ENCODE data around the gene C21orf58.
A peak's percentile ranks its signal among the peaks of the same experiment; 100 is the strongest.

The C21orf58 gene

GRCh38 chr21:46329796-46330195 lies 6.1 kb upstream of the C21orf58 start:
- TF ChIP-seq Cebpa-rat (IDR thresholded peaks at IDR 0.05): no peak
- H3K27me3 ChIP-seq: no peaks in the 10 kb centered on the region
- H4K20me1 ChIP-seq: peaks cover 0 to 60% (median 11%) of the 10 kb centered on the region in 11 experiments; a peak in 12 of 22 replicates
- no peaks in the 10 kb centered on the region for H3K9me3 ChIP-seq (replicated peaks in 1 of 11)
- peaks cover 12 to 23% (median 13%) of the 10 kb centered on the region in 10 experiments for H3K4me1 ChIP-seq
- no peak overlapping the region for H3K27ac ChIP-seq
- H3K9ac ChIP-seq: 0 out of 22 replicates have a peak overlapping the region, but pooled peaks of 1 of the 11 experiments have one; percentile 3
- H3K4me3 ChIP-seq: no peak overlapping the region
- peaks cover 29 to 78% (median 66%) of the 10 kb centered on the region in 11 experiments for H3K36me3 ChIP-seq
- no peak overlapping the region for H3K4me2 ChIP-seq

GRCh38 chr21:46328151-46328550 lies 4.5 kb upstream of the C21orf58 start:
- Histone ChIP-seq H3K27ac (no peak overlapping the region), H3K9me3 (replicated peaks in 1 of 11) (no peaks in the 10 kb centered on the region), H3K36me3 (peaks cover 21 to 68% (median 59%) of the 10 kb centered on the region in 11 experiments), H3K4me3 (no peak overlapping the region), H3K4me1 (peaks cover 12 to 23% (median 13%) of the 10 kb centered on the region in 10 experiments), H3K4me2 (no peak overlapping the region), H4K20me1 (peaks cover 0 to 49% (median 3%) of the 10 kb centered on the region in 11 experiments; a peak in 11 of 22 replicates), H3K27me3 (no peaks in the 10 kb centered on the region), H3K9ac (no peak overlapping the region)
- TF ChIP-seq Cebpa-rat (IDR thresholded peaks at IDR 0.05): no peak

GRCh38 chr21:46327711-46328110 lies 4.0 kb upstream of the C21orf58 start:
- Histone ChIP-seq H3K4me3 (no peak overlapping the region), H3K9ac (no peak overlapping the region), H3K4me2 (no peak overlapping the region), H3K27ac (no peak overlapping the region), H3K9me3 (replicated peaks in 1 of 11) (no peaks in the 10 kb centered on the region), H3K4me1 (peaks cover 12 to 21% (median 13%) of the 10 kb centered on the region in 10 experiments), H3K36me3 (peaks cover 21 to 63% (median 56%) of the 10 kb centered on the region in 11 experiments), H3K27me3 (no peaks in the 10 kb centered on the region), H4K20me1 (peaks cover 0 to 49% (median 7%) of the 10 kb centered on the region in 11 experiments; a peak in 14 of 22 replicates)
- no peak for TF ChIP-seq Cebpa-rat (IDR thresholded peaks at IDR 0.05)

- H4K20me1 ChIP-seq: peaks cover 0 to 59% (median 22%) of the 10 kb centered on the region in 11 experiments; a peak in 18 of 22 replicates
- peaks cover 16 to 57% (median 43%) of the 10 kb centered on the region in 11 experiments for H3K36me3 ChIP-seq
- peaks cover 24 to 27% (median 26%) of the 10 kb centered on the region in 10 experiments for H3K4me1 ChIP-seq
- no peaks in the 10 kb centered on the region for H3K27me3 ChIP-seq
- H3K9ac ChIP-seq: peak overlapping the region; percentile 1 to 98 (median 96); a peak in 19 of 22 replicates
- no peaks in the 10 kb centered on the region for H3K9me3 ChIP-seq (replicated peaks in 1 of 11)
- no peak overlapping the region for H3K27ac ChIP-seq
- no peak for TF ChIP-seq Cebpa-rat (IDR thresholded peaks at IDR 0.05)
- H3K4me2 ChIP-seq: peak overlapping the region; percentile 73 to 90 (median 87); a peak in 19 of 22 replicates
- peak overlapping the region in 1 of 10 experiments; percentile 91; a peak in 2 of 20 replicates for H3K4me3 ChIP-seq
Observed at GRCh38 chr21:46326110-46326703, 2.5 kb upstream of the C21orf58 start.

- Histone ChIP-seq H3K36me3 (peaks cover 10 to 50% (median 36%) of the 10 kb centered on the region in 11 experiments), H3K27ac (peak overlapping the region in 10 of 11 experiments; percentile 63 to 98 (median 92); a peak in 21 of 22 replicates), H4K20me1 (peaks cover 0 to 68% (median 31%) of the 10 kb centered on the region in 11 experiments; a peak in 18 of 22 replicates), H3K27me3 (no peaks in the 10 kb centered on the region), H3K4me3 (peak overlapping the region; percentile 84 to 98 (median 91)), H3K9ac (peak overlapping the region; percentile 80 to 98 (median 96)), H3K4me1 (peaks cover 34 to 36% (median 35%) of the 10 kb centered on the region in 10 experiments), H3K9me3 (replicated peaks in 1 of 11) (no peaks in the 10 kb centered on the region), H3K4me2 (peak overlapping the region; percentile 73 to 90 (median 87))
- no peak for TF ChIP-seq Cebpa-rat (IDR thresholded peaks at IDR 0.05)
Observed at GRCh38 chr21:46325073-46325912, 1.6 kb upstream of the C21orf58 start.

- peaks cover 39 to 44% (median 42%) of the 10 kb centered on the region in 10 experiments for H3K4me1 ChIP-seq
Observed at GRCh38 chr21:46324390-46325072, 861 bp upstream of the C21orf58 start.

GRCh38 chr21:46323227-46323709 lies 402 bp downstream of the C21orf58 start:
- no peaks in the 10 kb centered on the region for H3K9me3 ChIP-seq (replicated peaks in 1 of 11)
- peaks cover 0 to 50% (median 29%) of the 10 kb centered on the region in 11 experiments; a peak in 19 of 22 replicates for H3K36me3 ChIP-seq
- peak overlapping the region; percentile 69 to 98 (median 96) for H3K9ac ChIP-seq

More at GRCh38 chr21:46324390-46325072, 861 bp upstream of the C21orf58 start:
- peak overlapping the region; percentile 93 to 98 (median 96) for H3K9ac ChIP-seq
- no peak for TF ChIP-seq Cebpa-rat (IDR thresholded peaks at IDR 0.05)
- H3K27me3 ChIP-seq: no peaks in the 10 kb centered on the region
- no peaks in the 10 kb centered on the region for H3K9me3 ChIP-seq (replicated peaks in 1 of 11)
- H3K4me3 ChIP-seq: peak overlapping the region; percentile 84 to 98 (median 91)
- H3K36me3 ChIP-seq: peaks cover 3 to 50% (median 30%) of the 10 kb centered on the region in 11 experiments
- peaks cover 0 to 69% (median 36%) of the 10 kb centered on the region in 11 experiments; a peak in 18 of 22 replicates for H4K20me1 ChIP-seq
- H3K4me2 ChIP-seq: peak overlapping the region; percentile 73 to 90 (median 87)
- H3K27ac ChIP-seq: peak overlapping the region; percentile 91 to 99 (median 97)

More at GRCh38 chr21:46323227-46323709, 402 bp downstream of the C21orf58 start:
- peak overlapping the region; percentile 85 to 99 (median 96) for H3K4me2 ChIP-seq
- TF ChIP-seq Cebpa-rat (IDR thresholded peaks at IDR 0.05): no peak
- H3K4me1 ChIP-seq: peaks cover 39 to 55% (median 52%) of the 10 kb centered on the region in 10 experiments
- H3K27ac ChIP-seq: peak overlapping the region in 10 of 11 experiments; percentile 45 to 99 (median 97); a peak in 20 of 22 replicates
- peaks cover 0 to 71% (median 49%) of the 10 kb centered on the region in 11 experiments; a peak in 18 of 22 replicates for H4K20me1 ChIP-seq
- H3K4me3 ChIP-seq: peak overlapping the region; percentile 84 to 98 (median 91)
- H3K27me3 ChIP-seq: no peaks in the 10 kb centered on the region
